PFSK-1 (cell line): Measurements from ENCODE around the gene CARMIL1.

Source experiments
- POLR2AphosphoS5 ChIP-seq: IDR thresholded peaks from 2 replicates; pipeline ENCODE4 v1.6.1; 2012; ENCODE audit warnings: low read depth, mild to moderate bottlenecking, control low read depth, low read length, moderate library complexity
- SIN3A ChIP-seq: IDR thresholded peaks from 2 replicates; pipeline ENCODE4 v1.6.1; 2012; ENCODE audit warnings: mild to moderate bottlenecking, low read length, moderate library complexity, borderline replicate concordance; ENCODE audit not compliant: insufficient read depth

DNA sequence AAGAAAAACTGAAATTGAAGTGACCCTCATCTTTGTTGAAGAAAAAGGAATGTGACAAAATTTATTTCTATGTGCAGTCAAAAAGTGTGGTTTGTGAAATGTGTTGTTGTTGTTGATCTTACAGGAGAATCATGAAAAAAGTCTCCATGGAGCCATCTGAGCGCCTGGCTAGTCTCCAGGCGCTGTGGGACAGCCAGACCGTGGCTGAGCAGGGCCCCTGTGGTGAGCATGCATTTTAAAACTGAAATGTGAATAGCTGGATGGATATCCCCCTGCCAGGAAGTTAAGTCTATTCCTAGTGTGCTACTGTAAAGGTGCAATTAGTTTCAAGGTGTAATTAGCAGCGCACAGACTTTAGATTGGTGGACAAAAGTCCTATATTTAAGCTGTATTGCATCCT is 170.6 kb downstream of the CARMIL1 start:
- no peak for TF ChIP-seq POLR2AphosphoS5
- no peak for TF ChIP-seq SIN3A
